T-cell (primary cell): ENCODE results near the gene IKZF1. TPM values are rescaled to one million over a fixed set of nuclear protein-coding genes. Genes with fewer than 3 reads are reported as not detected.

ENCODE experiments used
- ATAC-seq, 4 experiments: fragments of 200-7000 bp in 3 of 4; fragments of 150-1000 bp in 1 of 4; cut with Tn5 transposase; replicated peaks in 1 of 4; 1 replicate in 3 of 4; 2 replicates in 1 of 4; pipeline ENCODE4 v1.10.0; 2021; ENCODE audit warnings: moderate library complexity in 3 of 4, mild to moderate bottlenecking in 2 of 4, moderate number of reproducible peaks in 1 of 4
- CTCF ChIA-PET, 2 donors: fragments of 300-600 bp; sonication (Branson Sonifier 250); formaldehyde crosslinking; loops; one replicate each; lab custom pipeline; 2022; ENCODE audit warnings: antibody characterized with exemption in 2 of 2; lab: Charles Lee
- POLR2A ChIA-PET, 2 donors: fragments of 300-600 bp; sonication (Branson Sonifier 250); formaldehyde crosslinking; loops; one replicate each; lab custom pipeline; 2022; ENCODE audit warnings: antibody characterized with exemption in 2 of 2; lab: Charles Lee
- DNase-seq, 35 experiments: peaks; one replicate each; pipeline versions ENCODE4 v3.0.0 to v3.0.0-alpha.2; 2013 to 2023
- H3K27ac ChIP-seq: one replicate; pipeline ENCODE4 v1.5.1; 2013; ENCODE audit warnings: low read length
- H3K27me3 ChIP-seq, 2 experiments: replicated peaks in 1 of 2; 1 replicate in 1 of 2; 2 replicates in 1 of 2; pipeline versions ENCODE4 v1.6.1 to v1.7.0; 2013; ENCODE audit warnings: low read length in 1 of 2, mixed read lengths in 1 of 2; ENCODE audit not compliant: control insufficient read depth in 2 of 2, insufficient read depth in 2 of 2; ENCODE audit errors: extremely low read depth in 1 of 2
- H3K36me3 ChIP-seq, 2 donors: 1 replicate in 1 of 2; 2 replicates in 1 of 2; pipeline versions ENCODE4 v1.6.1 to v1.7.0; 2013; ENCODE audit warnings: low read length in 1 of 2; ENCODE audit not compliant: control insufficient read depth in 2 of 2, insufficient read depth in 1 of 2; ENCODE audit errors: extremely low read depth in 1 of 2
- H3K4me1 ChIP-seq, 2 experiments: 1 replicate in 1 of 2; 2 replicates in 1 of 2; pipeline versions ENCODE4 v1.6.1 to v1.7.0; 2013; ENCODE audit warnings: low read length in 2 of 2, mixed read lengths in 1 of 2; ENCODE audit not compliant: insufficient read depth in 2 of 2, control insufficient read depth in 1 of 2; ENCODE audit errors: extremely low read depth in 1 of 2
- H3K4me3 ChIP-seq, 2 donors: 1 replicate in 1 of 2; 2 replicates in 1 of 2; pipeline versions ENCODE4 v1.5.1 to v1.7.0; 2013; ENCODE audit warnings: mild to moderate bottlenecking in 2 of 2, low read length in 1 of 2, moderate library complexity in 1 of 2; ENCODE audit not compliant: control insufficient read depth in 1 of 2; ENCODE audit errors: extremely low read depth in 1 of 2
- H3K9me3 ChIP-seq: 2 replicates; pipeline ENCODE4 v1.7.0; 2013
- H3K27ac Mint-ChIP-seq, 2 donors: one replicate each; pipeline ENCODE4 v1.8.0; 2020 to 2021; ENCODE audit warnings: mild to moderate bottlenecking in 2 of 2, mixed read lengths in 2 of 2
- H3K27me3 Mint-ChIP-seq, 2 donors: one replicate each; pipeline ENCODE4 v1.8.0; 2021 to 2022; ENCODE audit warnings: mixed read lengths in 2 of 2
- H3K36me3 Mint-ChIP-seq: one replicate; pipeline ENCODE4 v1.8.0; 2021; ENCODE audit warnings: mixed read lengths
- H3K4me1 Mint-ChIP-seq, 3 donors: one replicate each; pipeline ENCODE4 v1.8.0; 2020 to 2022; ENCODE audit warnings: mixed read lengths in 3 of 3, mild to moderate bottlenecking in 1 of 3
- H3K4me3 Mint-ChIP-seq, 3 donors: one replicate each; pipeline ENCODE4 v1.8.0; 2020 to 2022; ENCODE audit warnings: mild to moderate bottlenecking in 3 of 3, mixed read lengths in 3 of 3, moderate library complexity in 3 of 3
- H3K9me3 Mint-ChIP-seq, 3 donors: one replicate each; pipeline ENCODE4 v1.8.0; 2020 to 2022; ENCODE audit warnings: mixed read lengths in 3 of 3
- WGBS: methylation state at CpG from one replicate; pipeline ENCODE4 v1.1.5; 2013; ENCODE audit warnings: missing lambda C conversion rate; ENCODE audit not compliant: insufficient coverage; 5-methylcytosine and 5-hydroxymethylcytosine counted together
- total RNA-seq, 35 experiments: library from RNA in 6 of 35; stranded (reverse) in 6 of 35; fragments of 120-200 nt in 1 of 35; gene quantifications; one replicate each; pipeline versions ENCODE4 v1.2.1 to v1.2.4 and lab custom pipeline; 2013 to 2026

Gene IKZF1
- total RNA-seq, 5 donors from 2014 or later (not counting 1 experiment from before 2014, with no cell fraction given), result 429 to 525 (median 494) TPM

DNA sequence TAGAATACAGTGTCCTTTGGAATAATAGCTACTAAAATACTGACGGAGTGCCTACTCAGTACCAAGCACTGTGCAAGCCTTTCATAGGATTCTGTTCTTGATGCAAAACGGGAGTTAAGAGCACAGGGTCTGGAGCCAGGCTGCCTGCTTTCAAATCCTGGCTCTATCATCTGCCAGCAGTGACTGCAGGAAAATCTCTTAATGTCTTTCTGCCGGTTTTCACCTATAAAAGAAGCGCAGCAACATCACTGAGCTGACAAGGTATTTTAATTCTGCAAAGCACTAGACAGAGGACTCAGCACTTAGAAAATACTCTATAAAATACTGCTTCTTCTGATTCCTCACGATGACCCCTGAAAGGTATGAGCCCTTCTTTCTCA, 145.0 kb downstream of the IKZF1 start:
- H3K27me3 Mint-ChIP-seq, result no peaks in the 10 kb centered on the region
- POLR2A ChIA-PET, result no interaction called here
- Histone ChIP-seq H3K4me1 (peaks cover 6 to 16% of the 10 kb centered on the region in 2 experiments), H3K9me3 (no peaks in the 10 kb centered on the region), H3K27ac (peak overlapping the region; percentile 91), H3K4me3 (peak overlapping the region; percentile 64 to 82), H3K36me3 (peaks cover 0 to 19% of the 10 kb centered on the region in 2 donors), H3K27me3 (no peaks in the 10 kb centered on the region)
- DNase-seq (no peak), ATAC-seq (no peak)
- 27% methylated on average over 5 of the region's 5 CpGs for WGBS
- H3K36me3 Mint-ChIP-seq, result peaks cover 26% of the 10 kb centered on the region
- CTCF ChIA-PET, result interaction anchor here (0.7 to 1.5 kb wide), 5 partner anchors 19 to 357 kb away, joined by 3 to 6 read pairs (median 3); no protein-coding TSS in a partner anchor
- H3K4me1 Mint-ChIP-seq, result peaks cover 19 to 34% (median 23%) of the 10 kb centered on the region in 3 donors
- no peaks in the 10 kb centered on the region for H3K9me3 Mint-ChIP-seq
- peak overlapping the region; percentile 89 to 95 (median 92) for H3K4me3 Mint-ChIP-seq
- peak overlapping the region; percentile 95 to 97 for H3K27ac Mint-ChIP-seq

DNA sequence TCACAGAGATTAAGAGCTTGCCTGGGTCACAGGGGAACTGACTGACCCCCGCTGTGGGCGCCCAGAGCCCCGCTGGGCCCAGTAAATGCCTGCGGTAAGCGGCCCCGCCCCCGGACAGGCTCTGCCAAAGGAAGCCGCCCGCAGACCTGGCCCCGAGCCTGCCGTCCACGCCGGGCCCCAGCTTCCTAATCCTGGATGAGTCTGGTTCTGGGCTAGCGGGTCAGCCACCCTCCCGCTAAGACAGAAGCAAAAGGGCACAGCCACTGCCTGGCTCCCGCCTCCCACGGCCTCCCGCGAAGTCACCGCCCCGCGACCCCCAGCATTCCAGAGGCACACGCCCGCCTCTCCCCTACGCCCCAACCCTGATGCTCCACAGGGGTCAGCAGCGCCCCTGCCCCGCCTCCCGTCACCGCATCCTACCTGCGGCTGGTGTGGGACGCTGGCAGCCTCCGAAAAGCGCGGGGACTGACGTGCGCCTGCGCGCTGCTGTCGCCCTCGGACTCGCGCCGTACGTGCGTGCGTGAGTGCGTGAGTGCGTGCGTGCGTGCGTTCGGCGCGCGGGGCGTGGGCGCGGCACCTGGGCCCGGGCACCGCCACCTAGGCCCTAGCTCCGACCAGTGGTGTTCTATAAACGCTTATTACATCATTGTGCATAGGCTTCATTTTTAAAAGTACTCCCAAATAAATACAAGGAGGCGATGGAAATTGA, 145.5 kb downstream of the IKZF1 start, which contains the start of gene FIGNL1:
TSS of gene FIGNL1 (minus strand) at position 470 of the 709 bp plus-strand sequence. CDS start 3,063 bp downstream, outside the sequence.
- Histone ChIP-seq H3K27ac (peak within 1 kb of the TSS; percentile 91), H3K9me3 (no peaks in the 10 kb centered on the region), H3K27me3 (no peaks in the 10 kb centered on the region), H3K36me3 (peaks cover 0 to 19% of the 10 kb centered on the region in 2 donors), H3K4me3 (peak within 1 kb of the TSS; percentile 64 to 82), H3K4me1 (peaks cover 6 to 16% of the 10 kb centered on the region in 2 experiments)
- Mint-ChIP-seq H3K9me3 (no peaks in the 10 kb centered on the region), H3K27me3 (no peaks in the 10 kb centered on the region), H3K27ac (peak within 1 kb of the TSS; percentile 95 to 97), H3K4me3 (peak within 1 kb of the TSS; percentile 89 to 95 (median 92)), H3K4me1 (peaks cover 19 to 34% (median 23%) of the 10 kb centered on the region in 3 donors), H3K36me3 (peaks cover 21% of the 10 kb centered on the region)
- ChIA-PET POLR2A (interaction anchor here in 1 of 2 donors (0.5 kb wide), 1 partner anchor 108 kb away, joined by 6 read pairs; no protein-coding TSS in a partner anchor), CTCF (interaction anchor here (0.7 to 1.5 kb wide), 5 partner anchors 18 to 358 kb away, joined by 3 to 6 read pairs (median 3); no protein-coding TSS in a partner anchor)
- ATAC-seq (peak; percentile 97 to 100 (median 98)), DNase-seq (peak; percentile 62 to 92 (median 77))
- WGBS, result under 1% methylated on average over 56 of the region's 63 CpGs

DNA sequence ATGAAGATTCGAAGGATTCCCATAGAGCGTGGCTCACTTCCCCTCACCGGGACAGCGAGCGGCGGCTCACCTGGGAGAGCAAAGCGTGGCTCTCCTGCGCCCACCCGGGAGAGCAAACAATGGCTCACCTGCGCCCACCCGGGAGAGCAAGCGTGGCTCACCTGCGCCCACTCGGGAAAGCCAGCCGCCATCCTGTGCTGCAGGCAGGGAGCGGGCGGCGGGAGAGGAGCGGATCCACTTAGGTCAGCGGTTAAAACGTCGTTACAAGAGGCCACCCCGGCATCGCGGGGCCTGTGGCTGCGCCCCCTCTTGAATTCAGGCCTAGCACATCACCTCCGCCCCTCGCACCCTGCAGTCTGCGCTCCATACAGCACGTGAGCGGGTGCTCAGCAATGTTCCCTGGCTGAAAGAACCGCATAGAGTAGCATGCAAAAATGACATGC, 146.1 kb downstream of the IKZF1 start:
- no peaks in the 10 kb centered on the region for H3K27me3 Mint-ChIP-seq
- WGBS, result 6% methylated on average over 25 of the region's 32 CpGs
- Histone ChIP-seq H3K36me3 (peaks cover 0 to 15% of the 10 kb centered on the region in 2 donors), H3K4me1 (peaks cover 6 to 16% of the 10 kb centered on the region in 2 experiments), H3K27me3 (no peaks in the 10 kb centered on the region), H3K27ac (peak overlapping the region; percentile 91), H3K4me3 (peak overlapping the region; percentile 64 to 82), H3K9me3 (no peaks in the 10 kb centered on the region)
- H3K4me1 Mint-ChIP-seq, result peaks cover 19 to 31% (median 23%) of the 10 kb centered on the region in 3 donors
- no peaks in the 10 kb centered on the region for H3K9me3 Mint-ChIP-seq
- ATAC-seq (peak; percentile 35 to 48 (median 48)), DNase-seq (peak in 24 of 35 experiments; percentile 6 to 51 (median 18))
- CTCF ChIA-PET, result interaction anchor here in 1 of 2 donors (1.5 kb wide), 1 partner anchor 358 kb away, joined by 6 read pairs; no protein-coding TSS in a partner anchor
- POLR2A ChIA-PET, result no interaction called here
- H3K27ac Mint-ChIP-seq, result peak overlapping the region; percentile 95 to 97
- H3K36me3 Mint-ChIP-seq, result peaks cover 16% of the 10 kb centered on the region
- H3K4me3 Mint-ChIP-seq, result peak overlapping the region; percentile 89 to 95 (median 92)

Other genes starting within 250 kb of the IKZF1 start
- gene ZPBP, start 211.5 kb upstream of the IKZF1 start, total RNA-seq, result under 1 TPM in 1 of 5 donors, not detected in 4; 0.46 TPM
- 10 to 100 TPM; 10.3 to 17.1 (median 14.5) TPM for gene FIGNL1, start 145.6 kb downstream of the IKZF1 start, total RNA-seq